GM18858 (cell line): Measurements from ENCODE around the gene CD84.
"Not testable (repeated sequence)": the region's sequence is repeated elsewhere in the genome, so short reads cannot be mapped to it uniquely, and the experiment has no call there.

Source experiments
- ATAC-seq: cut with Tn5 transposase; IDR thresholded peaks from one replicate; pipeline ENCODE4 v1.9.1; 2021; ENCODE audit not compliant: unreplicated experiment

The CD84 gene

DNA sequence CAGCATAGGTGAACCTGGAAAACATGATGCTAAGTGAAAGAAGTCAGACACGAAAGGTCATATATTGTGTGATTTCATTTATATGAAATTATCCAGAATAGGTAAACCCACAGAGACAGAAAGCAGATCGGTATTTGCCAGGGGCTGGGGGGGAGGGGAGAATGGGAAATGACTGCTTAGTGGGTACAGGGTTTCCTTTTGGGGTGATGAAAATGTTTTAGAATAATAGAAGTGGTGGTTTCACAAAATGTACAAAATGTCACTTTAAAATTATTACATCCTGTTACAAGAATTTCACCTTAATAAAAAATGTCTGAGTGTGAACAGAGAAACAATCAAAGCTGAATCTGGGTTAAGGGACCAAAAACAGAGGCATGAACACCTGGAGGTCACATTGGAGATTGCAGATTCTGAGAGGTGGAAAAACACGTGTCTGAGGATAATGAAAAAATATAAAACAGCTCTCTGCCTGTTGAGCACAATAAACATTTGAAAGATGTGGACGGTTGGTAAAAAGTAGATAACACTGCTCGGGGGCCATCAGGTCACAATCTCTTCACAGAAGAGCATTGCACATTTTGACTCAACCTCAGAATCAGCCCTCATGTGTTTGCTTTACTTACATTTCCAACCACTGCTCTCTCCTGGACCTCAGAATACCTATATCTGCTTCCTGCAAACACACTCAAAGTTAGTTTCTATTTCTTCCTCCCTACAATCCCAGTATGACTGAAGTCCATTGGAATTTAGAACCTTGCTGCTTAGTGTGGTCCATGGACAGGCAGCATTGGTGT, 59.5 kb downstream of the CD84 start:
- no peak for ATAC-seq

- not testable (repeated sequence) for ATAC-seq
These were observed 61.8 kb downstream of the CD84 start for GRCh38 chr1:160517519-160517918.

DNA sequence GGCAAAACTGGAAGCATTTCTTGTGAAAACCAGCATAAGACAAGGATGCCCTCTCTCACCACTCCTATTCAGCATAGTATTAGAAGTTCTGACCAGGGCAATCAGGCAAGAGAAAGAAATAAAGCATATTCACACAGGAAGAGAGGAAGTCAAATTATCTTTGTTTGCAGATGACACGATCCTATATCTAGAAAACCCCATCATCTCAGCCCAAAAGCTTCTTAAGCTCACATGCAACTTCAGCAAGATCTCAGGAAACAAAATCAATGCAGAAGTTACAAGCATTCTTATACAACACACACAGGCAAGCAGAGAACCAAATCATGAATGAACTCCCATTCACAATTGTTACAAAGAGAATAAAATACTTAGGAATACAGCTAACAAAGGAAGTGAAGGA, 63.4 kb downstream of the CD84 start:
- ATAC-seq: not testable (repeated sequence)

GRCh38 chr1:160504651-160505050, 74.6 kb downstream of the CD84 start:
- ATAC-seq: no peak

DNA sequence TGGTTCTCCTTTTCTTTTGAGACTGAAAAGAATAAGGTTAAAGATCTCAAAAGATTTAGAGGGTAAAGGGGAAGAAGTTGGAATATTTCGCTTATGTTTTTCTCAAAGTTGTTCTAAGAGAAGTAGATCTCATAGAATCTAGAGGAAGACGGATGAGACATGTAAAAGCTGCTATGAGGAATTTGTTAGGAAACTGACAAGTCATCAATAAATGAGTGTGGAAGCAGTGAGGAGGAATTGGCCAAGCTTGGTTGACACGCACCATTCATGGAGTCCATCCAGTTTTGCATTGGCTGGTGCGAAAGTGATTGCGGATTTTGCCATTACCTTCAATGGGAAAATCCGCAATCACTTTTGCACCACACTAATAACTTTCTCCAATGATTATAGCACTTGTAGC, 76.2 kb downstream of the CD84 start:
- no peak for ATAC-seq

DNA sequence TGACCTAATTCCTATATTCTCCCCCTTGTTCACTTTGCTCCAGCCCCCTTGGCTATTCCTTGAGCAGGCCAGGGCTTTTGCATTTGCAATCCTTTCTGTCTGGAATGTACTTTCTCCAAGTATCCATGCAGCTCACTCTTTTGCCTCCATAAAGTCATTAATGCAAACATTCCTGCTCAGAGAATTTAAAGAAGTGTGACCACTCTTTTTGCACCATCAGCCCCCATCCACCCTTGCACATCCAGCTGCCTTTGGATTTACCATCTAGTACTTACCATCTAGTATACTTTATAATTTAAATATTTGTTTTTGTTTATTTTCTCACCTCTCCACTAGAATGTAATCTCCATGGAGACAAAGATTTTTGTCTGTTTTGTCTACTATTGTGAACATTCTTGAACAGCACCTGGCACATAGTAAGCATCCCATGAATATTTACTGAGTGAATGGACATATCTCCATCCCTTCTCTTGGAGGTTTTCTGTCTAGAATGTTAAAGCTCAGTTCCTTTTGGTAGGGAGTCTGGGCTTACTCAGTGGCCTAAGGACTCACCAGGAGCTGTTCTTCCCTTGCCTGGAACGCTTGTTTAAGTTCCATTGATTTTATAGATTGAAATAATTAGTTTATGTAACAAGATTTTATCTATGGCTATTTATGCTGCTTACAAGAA, 78.8 kb downstream of the CD84 start:
- ATAC-seq: no peak

- no peak for ATAC-seq
These were observed 79.7 kb downstream of the CD84 start for GRCh38 chr1:160499631-160500030.

DNA sequence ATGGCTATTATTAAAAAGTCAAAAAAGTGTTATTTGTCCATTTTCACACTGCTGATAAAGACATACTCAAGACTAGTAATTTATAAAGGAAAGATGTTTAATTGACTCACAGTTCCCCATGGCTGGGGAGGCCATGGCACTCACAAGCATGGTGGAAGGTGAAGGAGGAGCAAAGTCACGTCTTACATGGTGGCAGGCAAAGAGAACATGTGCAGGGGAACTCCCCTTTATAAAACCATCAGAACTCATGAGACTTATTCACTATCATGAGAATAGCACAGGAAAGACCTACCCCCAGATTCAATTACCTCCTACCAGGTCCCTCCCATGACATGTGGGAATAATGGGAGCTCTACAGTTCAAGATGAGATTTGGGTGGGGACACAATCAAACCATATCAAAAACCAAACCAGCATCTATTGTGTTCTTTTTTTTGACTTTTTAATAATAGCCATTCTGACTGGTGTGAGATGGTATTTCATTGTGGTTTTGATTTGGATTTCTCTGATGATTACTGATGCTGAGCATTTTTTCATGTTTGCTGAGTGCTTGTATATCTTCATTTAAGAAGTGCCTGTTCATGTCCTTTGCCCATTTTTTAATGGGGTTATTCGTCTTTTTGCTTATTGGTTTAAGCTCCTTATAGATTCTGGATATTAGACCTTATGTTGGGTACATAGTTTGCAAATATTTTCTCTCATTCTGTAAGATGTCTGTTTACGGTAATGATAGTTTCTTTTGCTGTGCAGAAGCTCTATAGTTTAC, 80.8 kb downstream of the CD84 start:
- ATAC-seq: not testable (repeated sequence)

GRCh38 chr1:160496334-160496733, 83.0 kb downstream of the CD84 start:
- ATAC-seq: no peak

- no peak for ATAC-seq
These were observed 84.7 kb downstream of the CD84 start for GRCh38 chr1:160494620-160495019.

GRCh38 chr1:160492617-160493016, 86.7 kb downstream of the CD84 start:
- no peak for ATAC-seq

DNA sequence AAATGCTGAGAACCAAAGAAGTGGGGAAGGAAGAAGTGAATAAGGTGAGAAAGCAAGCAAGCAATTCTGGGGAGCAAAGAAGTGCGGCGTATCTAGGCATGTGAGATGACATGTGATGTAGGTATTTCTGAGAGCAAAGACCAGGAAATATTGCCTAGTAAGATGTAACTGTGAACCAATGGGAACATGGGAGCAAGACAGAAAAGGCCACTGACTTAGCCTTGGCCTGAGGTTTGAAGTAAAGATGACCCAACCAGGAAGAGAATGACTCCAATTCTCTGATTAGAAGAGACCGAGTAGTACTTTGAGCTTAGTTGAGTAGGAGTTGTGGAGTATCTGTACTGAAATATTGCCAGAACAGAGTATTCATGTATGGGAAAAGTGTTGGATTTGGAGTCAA, 87.3 kb downstream of the CD84 start:
- no peak for ATAC-seq
